GM23338 (cell line): ENCODE data around the gene COL8A1. TPM values are rescaled to one million over a fixed set of nuclear protein-coding genes. Genes with fewer than 3 reads are reported as not detected.

ENCODE experiments used
- ATAC-seq: fragments of 200-7000 bp; cut with Tn5 transposase; 3 replicates; pipeline ENCODE4 v1.9.1; 2020
- DNase-seq: peaks from one replicate; pipeline ENCODE4 v3.0.0-alpha.2; 2015; ENCODE audit warnings: low spot score
- H2AFZ ChIP-seq: fragments of 200-600 bp; sonication (generic); 2 replicates; pipeline ENCODE4 v1.8.0; 2016; ENCODE audit warnings: antibody characterized with exemption, mild to moderate bottlenecking, moderate library complexity
- H3F3A ChIP-seq: fragments of 200-600 bp; sonication (generic); replicated peaks from 2 replicates; pipeline ENCODE4 v1.8.0; 2017; ENCODE audit warnings: antibody characterized with exemption, mixed run types, low read depth
- H3K27ac ChIP-seq: fragments of 200-600 bp; sonication (generic); 2 replicates; pipeline ENCODE4 v1.6.1; 2016; ENCODE audit warnings: low read depth
- H3K27me3 ChIP-seq: fragments of 200-600 bp; sonication (generic); 2 replicates; pipeline ENCODE4 v1.8.0; 2016; ENCODE audit warnings: mild to moderate bottlenecking, mixed run types, moderate library complexity; ENCODE audit not compliant: insufficient read depth
- H3K36me3 ChIP-seq: fragments of 200-600 bp; sonication (generic); 2 replicates; pipeline ENCODE4 v1.8.0; 2016; ENCODE audit warnings: mild to moderate bottlenecking; ENCODE audit not compliant: insufficient read depth
- H3K4me1 ChIP-seq: fragments of 200-600 bp; sonication (generic); 2 replicates; pipeline ENCODE4 v1.8.0; 2016; ENCODE audit warnings: mild to moderate bottlenecking, moderate library complexity; ENCODE audit not compliant: insufficient read depth
- H3K4me2 ChIP-seq: fragments of 200-600 bp; sonication (generic); 2 replicates; pipeline ENCODE4 v1.7.1; 2017; ENCODE audit warnings: mixed run types
- H3K4me3 ChIP-seq: fragments of 200-600 bp; sonication (generic); 2 replicates; pipeline ENCODE4 v1.6.1; 2016; ENCODE audit warnings: mixed run types
- H3K79me2 ChIP-seq: fragments of 200-600 bp; sonication (generic); replicated peaks from 2 replicates; pipeline ENCODE4 v1.8.0; 2017; ENCODE audit warnings: mild to moderate bottlenecking; ENCODE audit not compliant: insufficient read depth
- H3K9me2 ChIP-seq: fragments of 200-600 bp; sonication (generic); 2 replicates; pipeline ENCODE4 v1.8.0; 2017; ENCODE audit not compliant: insufficient read depth
- H4K20me1 ChIP-seq: fragments of 200-600 bp; sonication (generic); replicated peaks from 2 replicates; pipeline ENCODE4 v1.8.0; 2017; ENCODE audit warnings: mild to moderate bottlenecking; ENCODE audit not compliant: insufficient read depth
- H3K27ac Mint-ChIP-seq: 2 replicates; pipeline ENCODE4 v1.8.0; 2020; ENCODE audit warnings: inconsistent platforms, mild to moderate bottlenecking, moderate library complexity, mixed read lengths
- H3K27me3 Mint-ChIP-seq: 3 replicates; pipeline ENCODE4 v1.8.0; 2022; ENCODE audit warnings: low read depth, mild to moderate bottlenecking, moderate library complexity, mixed read lengths, inconsistent platforms; ENCODE audit not compliant: insufficient read depth, poor library complexity
- H3K36me3 Mint-ChIP-seq: 3 replicates; pipeline ENCODE4 v1.8.0; 2021; ENCODE audit warnings: low read depth, mild to moderate bottlenecking, inconsistent platforms, moderate library complexity, mixed read lengths
- H3K4me1 Mint-ChIP-seq: 3 replicates; pipeline ENCODE4 v1.8.0; 2020; ENCODE audit warnings: mild to moderate bottlenecking, inconsistent platforms, mixed read lengths
- H3K4me3 Mint-ChIP-seq: 3 replicates; pipeline ENCODE4 v1.8.0; 2021; ENCODE audit warnings: moderate library complexity, mild to moderate bottlenecking, inconsistent platforms, mixed read lengths
- H3K9me3 Mint-ChIP-seq: 3 replicates; pipeline ENCODE4 v1.8.0; 2020; ENCODE audit warnings: moderate library complexity, mild to moderate bottlenecking, inconsistent platforms, mixed read lengths
- CREB1 ChIP-seq: fragments of 250-450 bp; sonication (Bioruptor Pico); IDR thresholded peaks from 2 replicates; pipeline ENCODE4 v1.5.0; 2020; ENCODE audit warnings: low read depth, mild to moderate bottlenecking, moderate library complexity
- CTCF ChIP-seq, 2 experiments: fragments of 200-600 bp in 1 of 2; sonication (generic) in 1 of 2; conservative IDR thresholded peaks; 2 replicates each; pipeline versions ENCODE4 v1.5.1 to v1.6.1; 2016 to 2017; ENCODE audit warnings: antibody characterized with exemption in 2 of 2, low read depth in 2 of 2, mild to moderate bottlenecking in 2 of 2, moderate library complexity in 1 of 2
- ETS1 ChIP-seq: IDR thresholded peaks from 2 replicates; pipeline ENCODE4 v1.6.1; 2016; ENCODE audit warnings: antibody characterized with exemption
- EZH2 ChIP-seq: fragments of 200-600 bp; sonication (generic); IDR thresholded peaks from one replicate; pipeline ENCODE4 v1.8.0; 2017; ENCODE audit warnings: antibody characterized with exemption, mild to moderate bottlenecking, low read depth; ENCODE audit not compliant: unreplicated experiment
- EZH2phosphoT487 ChIP-seq: fragments of 200-600 bp; sonication (generic); IDR thresholded peaks from one replicate; pipeline ENCODE4 v1.8.1; 2018; ENCODE audit warnings: antibody characterized with exemption; ENCODE audit not compliant: unreplicated experiment
- JUNB ChIP-seq: IDR thresholded peaks from one replicate; pipeline ENCODE4 v1.6.1; 2016; ENCODE audit warnings: antibody characterized with exemption; ENCODE audit not compliant: unreplicated experiment
- NANOG ChIP-seq: IDR thresholded peaks from 2 replicates; pipeline ENCODE4 v1.6.1; 2016; ENCODE audit warnings: antibody characterized with exemption, borderline replicate concordance
- POLR2AphosphoS5 ChIP-seq: IDR thresholded peaks from 2 replicates; pipeline ENCODE4 v1.6.1; 2016; ENCODE audit warnings: antibody characterized with exemption, low read depth
- REST ChIP-seq: IDR thresholded peaks from one replicate; pipeline ENCODE4 v1.6.1; 2018; ENCODE audit warnings: antibody characterized with exemption; ENCODE audit not compliant: unreplicated experiment
- STAT1 ChIP-seq: IDR thresholded peaks from one replicate; pipeline ENCODE4 v1.6.1; 2016; ENCODE audit warnings: antibody characterized with exemption; ENCODE audit not compliant: unreplicated experiment
- ZNF114 ChIP-seq: fragments of 250-450 bp; sonication (Bioruptor Pico); IDR thresholded peaks from 2 replicates; pipeline ENCODE4 v1.5.0; 2020; ENCODE audit warnings: mild to moderate bottlenecking, moderate library complexity
- ZNF331 ChIP-seq: fragments of 250-450 bp; sonication (Bioruptor Pico); IDR thresholded peaks from 2 replicates; pipeline ENCODE4 v1.5.0; 2020; ENCODE audit warnings: low read depth, mild to moderate bottlenecking, moderate library complexity
- ZNF462 ChIP-seq: fragments of 250-450 bp; sonication (Bioruptor Pico); IDR thresholded peaks from 2 replicates; pipeline ENCODE4 v1.5.0; 2020; ENCODE audit warnings: mild to moderate bottlenecking, moderate library complexity
- polyA plus RNA-seq: library from polyadenylated mRNA; unstranded; fragments of >200 nt; fragmentation: Nextera tagmentation; extraction: Ambion mirVana; gene quantifications from 2 replicates; pipeline ENCODE4 v1.2.1, GENCODE V29; 2016
- total RNA-seq: library from RNA; depleted of rRNA; stranded (reverse); fragments of >200 nt; shearing (Covaris generic); gene quantifications from 2 replicates; pipeline ENCODE4 v1.2.3, GENCODE V29; 2014

COL8A1 gene
- total and polyA plus RNA-seq, 2 experiments from 2014 or later: 0.26 to 0.97 TPM

DNA sequence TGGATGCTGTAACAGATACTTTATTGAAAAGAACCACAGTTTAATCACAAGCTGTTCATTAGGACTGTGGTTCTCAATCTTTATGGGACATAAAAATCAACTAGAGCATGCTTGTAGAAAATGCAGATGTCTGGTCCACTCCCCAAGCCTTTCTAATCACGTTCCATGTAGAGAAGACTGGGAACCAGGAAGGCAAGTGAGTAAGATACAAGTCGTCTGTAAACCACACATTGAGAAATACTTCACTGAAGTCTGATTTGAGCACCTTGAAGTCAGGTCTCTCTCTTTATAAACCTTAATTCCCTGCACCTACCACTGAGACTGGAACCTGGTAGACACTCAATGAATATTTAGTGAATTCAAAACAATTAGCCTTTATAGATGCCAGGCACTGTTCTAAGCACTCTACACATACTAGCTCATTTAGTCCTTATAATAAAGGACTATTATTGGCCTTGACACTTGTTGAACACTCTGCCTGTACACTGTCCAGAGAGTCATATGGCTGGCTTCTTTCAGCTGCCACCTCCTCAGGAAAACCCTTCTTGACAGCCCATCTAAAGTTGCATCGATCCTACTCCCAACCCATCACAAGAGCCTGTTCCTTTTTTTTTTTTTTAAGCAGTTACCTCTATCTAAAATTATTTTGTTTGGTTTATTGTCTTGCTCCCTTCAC lies 120.2 kb downstream of the COL8A1 start:
- ATAC-seq (no peak), DNase-seq (no peak)
- H3K4me3 ChIP-seq: no peak overlapping the region
- no peak overlapping the region for H3K27ac Mint-ChIP-seq
- H3K27me3 ChIP-seq: no peaks in the 10 kb centered on the region
- no peak overlapping the region for H3K4me3 Mint-ChIP-seq
- H4K20me1 ChIP-seq: no peaks in the 10 kb centered on the region
- H3K79me2 ChIP-seq: no peaks in the 10 kb centered on the region
- TF ChIP-seq STAT1 (no peak), ZNF114 (CRISPR knock-in tag) (no peak), REST (no peak), CREB1 (no peak), CTCF (conservative IDR thresholded peaks at IDR 0.05; ENCODE audit: low read depth in 2 of 2) (no peak), ZNF331 (CRISPR knock-in tag) (no peak), EZH2 (no peak), NANOG (no peak), EZH2phosphoT487 (no peak), POLR2AphosphoS5 (no peak), JUNB (no peak), ETS1 (no peak), ZNF462 (no peak)
- no peaks in the 10 kb centered on the region for H3K36me3 ChIP-seq
- H3K4me2 ChIP-seq: no peak overlapping the region
- H3K27me3 Mint-ChIP-seq: peaks cover 2% of the 10 kb centered on the region
- no peak overlapping the region for H2AFZ ChIP-seq
- no peaks in the 10 kb centered on the region for H3K4me1 ChIP-seq
- no peak overlapping the region for H3K27ac ChIP-seq
- H3K9me2 ChIP-seq: peaks cover 2% of the 10 kb centered on the region; the same call in 1 of the 2 replicates
- H3K36me3 Mint-ChIP-seq: no peaks in the 10 kb centered on the region
- no peaks in the 10 kb centered on the region for H3F3A ChIP-seq
- H3K4me1 Mint-ChIP-seq: peaks cover 3% of the 10 kb centered on the region; the same call in 2 of the 3 replicates
- no peaks in the 10 kb centered on the region for H3K9me3 Mint-ChIP-seq
